ENCODE results near the gene FUT4. TPM values are rescaled to one million over a fixed set of nuclear protein-coding genes. Genes with fewer than 3 reads are reported as not detected.
"Not testable (repeated sequence)": the region's sequence is repeated elsewhere in the genome, so short reads cannot be mapped to it uniquely, and the experiment has no call there.

Gene FUT4
- total and polyA plus RNA-seq, 2 experiments from 2014 or later, result 2.3 to 5.0 TPM

GRCh38 chr11:94568200-94568599, 24.5 kb downstream of the FUT4 start:
- Histone ChIP-seq H3K4me3 (no peak overlapping the region), H3K27me3 (no peaks in the 10 kb centered on the region), H3K9me3 (ENCODE audit: low read depth) (no peaks in the 10 kb centered on the region), H3K4me1 (ENCODE audit: low read depth) (peaks cover 12% of the 10 kb centered on the region), H3K27ac (no peak overlapping the region), H3K36me3 (no peaks in the 10 kb centered on the region)
- DNase-seq (ENCODE audit: low read depth in 1 of 2, low spot score in 1 of 2), result no peak
- no peak for TF ChIP-seq CTCF (IDR thresholded peaks at IDR 0.05; ENCODE audit: low read depth, low read length)

- Histone ChIP-seq H3K36me3 (no peaks in the 10 kb centered on the region), H3K27me3 (no peaks in the 10 kb centered on the region), H3K27ac (no peak overlapping the region), H3K4me3 (no peak overlapping the region), H3K4me1 (ENCODE audit: low read depth) (peaks cover 7% of the 10 kb centered on the region), H3K9me3 (ENCODE audit: low read depth) (no peaks in the 10 kb centered on the region)
- DNase-seq (ENCODE audit: low read depth in 1 of 2, low spot score in 1 of 2), result no peak
- TF ChIP-seq CTCF (IDR thresholded peaks at IDR 0.05; ENCODE audit: low read depth, low read length), result no peak
Measured at GRCh38 chr11:94568717-94569116, 25.0 kb downstream of the FUT4 start.

GRCh38 chr11:94572975-94573374, 29.3 kb downstream of the FUT4 start:
- not testable (repeated sequence) for H3K27me3 ChIP-seq; H3K27ac ChIP-seq; H3K4me3 ChIP-seq; H3K4me1 ChIP-seq (ENCODE audit: low read depth); H3K9me3 ChIP-seq (ENCODE audit: low read depth); DNase-seq (ENCODE audit: low read depth in 1 of 2, low spot score in 1 of 2); H3K36me3 ChIP-seq

GRCh38 chr11:94574193-94574961, 30.7 kb downstream of the FUT4 start:
- no peak overlapping the region for H3K27ac ChIP-seq
- no peaks in the 10 kb centered on the region for H3K36me3 ChIP-seq
- TF ChIP-seq CTCF (IDR thresholded peaks at IDR 0.05; ENCODE audit: low read depth, low read length), result no peak
- DNase-seq (ENCODE audit: low read depth in 1 of 2, low spot score in 1 of 2), result peak in 1 of 2 donors; percentile 87
- H3K4me1 ChIP-seq (ENCODE audit: low read depth), result no peaks in the 10 kb centered on the region
- no peaks in the 10 kb centered on the region for H3K9me3 ChIP-seq (ENCODE audit: low read depth)
- H3K4me3 ChIP-seq, result no peak overlapping the region
- H3K27me3 ChIP-seq, result no peaks in the 10 kb centered on the region

GRCh38 chr11:94576306-94576705, 32.6 kb downstream of the FUT4 start:
- Histone ChIP-seq H3K36me3 (no peaks in the 10 kb centered on the region), H3K4me3 (no peak overlapping the region), H3K9me3 (ENCODE audit: low read depth) (no peaks in the 10 kb centered on the region), H3K4me1 (ENCODE audit: low read depth) (no peaks in the 10 kb centered on the region), H3K27me3 (no peaks in the 10 kb centered on the region), H3K27ac (no peak overlapping the region)
- no peak for DNase-seq (ENCODE audit: low read depth in 1 of 2, low spot score in 1 of 2)
- TF ChIP-seq CTCF (IDR thresholded peaks at IDR 0.05; ENCODE audit: low read depth, low read length), result no peak

GRCh38 chr11:94577841-94578240, 34.1 kb downstream of the FUT4 start:
- H3K4me3 ChIP-seq, result no peak overlapping the region
- no peaks in the 10 kb centered on the region for H3K36me3 ChIP-seq
- no peaks in the 10 kb centered on the region for H3K27me3 ChIP-seq
- no peak overlapping the region for H3K27ac ChIP-seq
- H3K4me1 ChIP-seq (ENCODE audit: low read depth), result no peaks in the 10 kb centered on the region
- H3K9me3 ChIP-seq (ENCODE audit: low read depth), result no peaks in the 10 kb centered on the region
- no peak for DNase-seq (ENCODE audit: low read depth in 1 of 2, low spot score in 1 of 2)
- TF ChIP-seq CTCF (IDR thresholded peaks at IDR 0.05; ENCODE audit: low read depth, low read length), result no peak

All from cardiac muscle cell (in vitro differentiated cells and primary cell).